Ovary (tissue), 9 donors: ENCODE measurements around the gene MMP20. TPM values are rescaled to one million over a fixed set of nuclear protein-coding genes. Genes with fewer than 3 reads are reported as not detected.

Experiments used
- DNase-seq, 5 donors: peaks; one replicate each; pipeline ENCODE4 v3.0.0-alpha.2; 2019 to 2020
- H3K27ac ChIP-seq, 2 donors: fragments of 200-600 bp; one replicate each; pipeline versions ENCODE4 v1.5.1 to v1.8.0; 2019 to 2022
- H3K27me3 ChIP-seq: fragments of 200-600 bp; one replicate; pipeline ENCODE4 v1.8.0; 2022
- H3K36me3 ChIP-seq: fragments of 200-600 bp; sonication (generic); one replicate; pipeline ENCODE4 v1.5.1; 2019
- H3K4me1 ChIP-seq: one replicate; pipeline ENCODE4 v1.8.1; 2013; ENCODE audit warnings: mild to moderate bottlenecking, moderate library complexity; ENCODE audit not compliant: insufficient read depth
- H3K4me3 ChIP-seq: fragments of 200-600 bp; sonication (generic); one replicate; pipeline ENCODE4 v1.5.1; 2017
- H3K9me3 ChIP-seq, 2 donors: fragments of 200-600 bp in 1 of 2; sonication (generic) in 1 of 2; one replicate each; pipeline versions ENCODE4 v1.5.1 to v1.8.1; 2013 to 2019; ENCODE audit warnings: mild to moderate bottlenecking in 1 of 2, moderate library complexity in 1 of 2
- CTCF ChIP-seq, 3 donors: fragments of 450-650 bp in 2 of 3; fragments of 200-600 bp in 1 of 3; IDR thresholded peaks; one replicate each; pipeline versions ENCODE4 v1.5.1 to v1.8.0; 2016 to 2022; ENCODE audit warnings: antibody characterized with exemption in 3 of 3, mild to moderate bottlenecking in 1 of 3
- EP300 ChIP-seq: sonication (generic); formaldehyde crosslinking; IDR thresholded peaks from one replicate; pipeline ENCODE4 v1.6.1; 2017; ENCODE audit warnings: antibody characterized with exemption
- POLR2A ChIP-seq: fragments of 450-650 bp; IDR thresholded peaks from one replicate; pipeline ENCODE4 v1.6.1; 2017; ENCODE audit warnings: antibody characterized with exemption, mild to moderate bottlenecking, moderate library complexity
- WGBS, 3 donors: extraction: QIAGEN DNeasy Blood & Tissue Kit in 1 of 3; methylation state at CpG; one replicate each; pipeline versions ENCODE4 v1.1.5 to v1.1.7; 2013 to 2017; 5-methylcytosine and 5-hydroxymethylcytosine counted together
- intact Hi-C, 4 donors: fragments of 100-400 bp; cut with DNase I; formaldehyde crosslinking; loops; one replicate each; pipeline versions ENCODE4 v1.11.0 to v1.15.1; 2022 to 2023
- polyA plus RNA-seq, 2 donors: library from polyadenylated mRNA; stranded (reverse); fragments of 200-250 nt in 1 of 2; fragments of 350-450 nt in 1 of 2; fragmentation: Illumina TruSeq in 1 of 2; extraction: RNeasy Lipid Tissue Mini Kit (QIAGEN cat#74804) in 1 of 2; gene quantifications; one replicate each; pipeline ENCODE4 v1.2.3, GENCODE V29; 2013 to 2014
- total RNA-seq, 7 donors: library from RNA; depleted of rRNA in 2 of 7; stranded (reverse); fragments of >200 nt in 2 of 7; fragmentation: NEBNext Ultra II Directional in 3 of 7; extraction: Animal tissue kit (Norgen Biotek cat#: 25700) in 3 of 7; gene quantifications; one replicate each; pipeline versions ENCODE4 v1.1.0 to v1.2.4, GENCODE V29; 2016 to 2023
- donor health status: DM: no; HTN: no; CAD: no; lungs with moderate emphysema.
- donor health status: DM: no; HTN: no; CAD: no.
- donor health status: Bipolar disorder and iron deficiency.
- donor health status: DM: yes; HTN: yes; CAD: no.
- donor health status: DM: no; HTN: no; CAD: no.
- donor health status: DM: yes; HTN: yes; CAD: no.

Gene MMP20
- total and polyA plus RNA-seq, 9 donors = not detected

GRCh38 chr11:102596578-102596977 lies 28.6 kb downstream of the MMP20 start:
- intact Hi-C loops = no loop called here
- no peak for DNase-seq
- H3K4me3 ChIP-seq = no peak overlapping the region
- no peaks in the 10 kb centered on the region for H3K9me3 ChIP-seq
- no peak overlapping the region for H3K27ac ChIP-seq
- TF ChIP-seq CTCF (IDR thresholded peaks at IDR 0.05) = no peak
- no peak for TF ChIP-seq POLR2A
- no peak for TF ChIP-seq EP300
- H3K27me3 ChIP-seq = no peaks in the 10 kb centered on the region
- 84 to 86% (median 85%) methylated on average over 6 of the region's 6 CpGs for WGBS, 3 donors
- H3K4me1 ChIP-seq = no peaks in the 10 kb centered on the region
- no peaks in the 10 kb centered on the region for H3K36me3 ChIP-seq

GRCh38 chr11:102592634-102593581 lies 32.2 kb downstream of the MMP20 start:
- TF ChIP-seq CTCF (IDR thresholded peaks at IDR 0.05) = no peak
- TF ChIP-seq EP300 = no peak
- no peak for TF ChIP-seq POLR2A
- no peaks in the 10 kb centered on the region for H3K9me3 ChIP-seq
- no peaks in the 10 kb centered on the region for H3K27me3 ChIP-seq
- 83 to 85% (median 85%) methylated on average over 11 of the region's 11 CpGs for WGBS, 3 donors
- no peak overlapping the region for H3K4me3 ChIP-seq
- no peak for DNase-seq
- intact Hi-C loops = no loop called here
- H3K36me3 ChIP-seq = no peaks in the 10 kb centered on the region
- H3K27ac ChIP-seq = no peak overlapping the region
- no peaks in the 10 kb centered on the region for H3K4me1 ChIP-seq

GRCh38 chr11:102592131-102592530 lies 33.0 kb downstream of the MMP20 start:
- Histone ChIP-seq H3K36me3 (no peaks in the 10 kb centered on the region), H3K9me3 (no peaks in the 10 kb centered on the region), H3K4me3 (no peak overlapping the region), H3K27ac (no peak overlapping the region), H3K27me3 (no peaks in the 10 kb centered on the region), H3K4me1 (no peaks in the 10 kb centered on the region)
- no peak for TF ChIP-seq POLR2A
- no peak for TF ChIP-seq EP300
- no peak for DNase-seq
- whole genome bisulfite sequencing, 3 donors = 95 to 100% (median 99%) methylated on average over 1 of the region's 1 CpG
- intact Hi-C loops = no loop called here

- no peak for DNase-seq
- no peaks in the 10 kb centered on the region for H3K4me1 ChIP-seq
- intact Hi-C loops = no loop called here
- no peaks in the 10 kb centered on the region for H3K27me3 ChIP-seq
- TF ChIP-seq EP300 (no peak), POLR2A (no peak), CTCF (IDR thresholded peaks at IDR 0.05) (no peak)
- H3K9me3 ChIP-seq = no peaks in the 10 kb centered on the region
- H3K27ac ChIP-seq = no peak overlapping the region
- 80 to 85% (median 81%) methylated on average over 5 of the region's 5 CpGs for WGBS, 3 donors
- no peak overlapping the region for H3K4me3 ChIP-seq
- H3K36me3 ChIP-seq = no peaks in the 10 kb centered on the region
These were observed 33.9 kb downstream of the MMP20 start for GRCh38 chr11:102591160-102591718.
